ENCODE measurements around the gene RAD21L1. TPM values are rescaled to one million over a fixed set of nuclear protein-coding genes. Genes with fewer than 3 reads are reported as not detected.

Gene RAD21L1
- total and polyA plus RNA-seq, 2 of the 8 experiments (the other 6 are each of a cell fraction or from before 2014, with no cell fraction given): 0.06 to 0.26 TPM

DNA sequence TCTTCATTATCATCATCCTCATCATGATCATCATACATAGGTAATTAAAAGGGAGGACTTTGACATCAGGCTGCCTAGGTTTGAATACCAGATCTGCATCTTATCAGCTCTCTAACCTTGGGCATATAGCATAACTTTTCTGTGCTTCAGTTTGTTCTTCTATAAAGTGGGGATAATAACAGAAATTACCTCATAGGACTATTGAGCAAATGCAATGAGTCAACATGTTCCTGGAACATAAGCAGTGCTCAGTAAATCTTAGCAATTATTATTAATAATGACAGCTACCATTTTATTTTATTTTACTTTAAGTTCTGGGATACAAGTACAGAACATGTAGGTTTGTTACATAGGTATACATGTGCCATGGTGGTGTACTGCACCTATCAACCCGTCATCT is 15.3 kb upstream of the RAD21L1 start (continued):
- TF ChIP-seq, protein P1, sequence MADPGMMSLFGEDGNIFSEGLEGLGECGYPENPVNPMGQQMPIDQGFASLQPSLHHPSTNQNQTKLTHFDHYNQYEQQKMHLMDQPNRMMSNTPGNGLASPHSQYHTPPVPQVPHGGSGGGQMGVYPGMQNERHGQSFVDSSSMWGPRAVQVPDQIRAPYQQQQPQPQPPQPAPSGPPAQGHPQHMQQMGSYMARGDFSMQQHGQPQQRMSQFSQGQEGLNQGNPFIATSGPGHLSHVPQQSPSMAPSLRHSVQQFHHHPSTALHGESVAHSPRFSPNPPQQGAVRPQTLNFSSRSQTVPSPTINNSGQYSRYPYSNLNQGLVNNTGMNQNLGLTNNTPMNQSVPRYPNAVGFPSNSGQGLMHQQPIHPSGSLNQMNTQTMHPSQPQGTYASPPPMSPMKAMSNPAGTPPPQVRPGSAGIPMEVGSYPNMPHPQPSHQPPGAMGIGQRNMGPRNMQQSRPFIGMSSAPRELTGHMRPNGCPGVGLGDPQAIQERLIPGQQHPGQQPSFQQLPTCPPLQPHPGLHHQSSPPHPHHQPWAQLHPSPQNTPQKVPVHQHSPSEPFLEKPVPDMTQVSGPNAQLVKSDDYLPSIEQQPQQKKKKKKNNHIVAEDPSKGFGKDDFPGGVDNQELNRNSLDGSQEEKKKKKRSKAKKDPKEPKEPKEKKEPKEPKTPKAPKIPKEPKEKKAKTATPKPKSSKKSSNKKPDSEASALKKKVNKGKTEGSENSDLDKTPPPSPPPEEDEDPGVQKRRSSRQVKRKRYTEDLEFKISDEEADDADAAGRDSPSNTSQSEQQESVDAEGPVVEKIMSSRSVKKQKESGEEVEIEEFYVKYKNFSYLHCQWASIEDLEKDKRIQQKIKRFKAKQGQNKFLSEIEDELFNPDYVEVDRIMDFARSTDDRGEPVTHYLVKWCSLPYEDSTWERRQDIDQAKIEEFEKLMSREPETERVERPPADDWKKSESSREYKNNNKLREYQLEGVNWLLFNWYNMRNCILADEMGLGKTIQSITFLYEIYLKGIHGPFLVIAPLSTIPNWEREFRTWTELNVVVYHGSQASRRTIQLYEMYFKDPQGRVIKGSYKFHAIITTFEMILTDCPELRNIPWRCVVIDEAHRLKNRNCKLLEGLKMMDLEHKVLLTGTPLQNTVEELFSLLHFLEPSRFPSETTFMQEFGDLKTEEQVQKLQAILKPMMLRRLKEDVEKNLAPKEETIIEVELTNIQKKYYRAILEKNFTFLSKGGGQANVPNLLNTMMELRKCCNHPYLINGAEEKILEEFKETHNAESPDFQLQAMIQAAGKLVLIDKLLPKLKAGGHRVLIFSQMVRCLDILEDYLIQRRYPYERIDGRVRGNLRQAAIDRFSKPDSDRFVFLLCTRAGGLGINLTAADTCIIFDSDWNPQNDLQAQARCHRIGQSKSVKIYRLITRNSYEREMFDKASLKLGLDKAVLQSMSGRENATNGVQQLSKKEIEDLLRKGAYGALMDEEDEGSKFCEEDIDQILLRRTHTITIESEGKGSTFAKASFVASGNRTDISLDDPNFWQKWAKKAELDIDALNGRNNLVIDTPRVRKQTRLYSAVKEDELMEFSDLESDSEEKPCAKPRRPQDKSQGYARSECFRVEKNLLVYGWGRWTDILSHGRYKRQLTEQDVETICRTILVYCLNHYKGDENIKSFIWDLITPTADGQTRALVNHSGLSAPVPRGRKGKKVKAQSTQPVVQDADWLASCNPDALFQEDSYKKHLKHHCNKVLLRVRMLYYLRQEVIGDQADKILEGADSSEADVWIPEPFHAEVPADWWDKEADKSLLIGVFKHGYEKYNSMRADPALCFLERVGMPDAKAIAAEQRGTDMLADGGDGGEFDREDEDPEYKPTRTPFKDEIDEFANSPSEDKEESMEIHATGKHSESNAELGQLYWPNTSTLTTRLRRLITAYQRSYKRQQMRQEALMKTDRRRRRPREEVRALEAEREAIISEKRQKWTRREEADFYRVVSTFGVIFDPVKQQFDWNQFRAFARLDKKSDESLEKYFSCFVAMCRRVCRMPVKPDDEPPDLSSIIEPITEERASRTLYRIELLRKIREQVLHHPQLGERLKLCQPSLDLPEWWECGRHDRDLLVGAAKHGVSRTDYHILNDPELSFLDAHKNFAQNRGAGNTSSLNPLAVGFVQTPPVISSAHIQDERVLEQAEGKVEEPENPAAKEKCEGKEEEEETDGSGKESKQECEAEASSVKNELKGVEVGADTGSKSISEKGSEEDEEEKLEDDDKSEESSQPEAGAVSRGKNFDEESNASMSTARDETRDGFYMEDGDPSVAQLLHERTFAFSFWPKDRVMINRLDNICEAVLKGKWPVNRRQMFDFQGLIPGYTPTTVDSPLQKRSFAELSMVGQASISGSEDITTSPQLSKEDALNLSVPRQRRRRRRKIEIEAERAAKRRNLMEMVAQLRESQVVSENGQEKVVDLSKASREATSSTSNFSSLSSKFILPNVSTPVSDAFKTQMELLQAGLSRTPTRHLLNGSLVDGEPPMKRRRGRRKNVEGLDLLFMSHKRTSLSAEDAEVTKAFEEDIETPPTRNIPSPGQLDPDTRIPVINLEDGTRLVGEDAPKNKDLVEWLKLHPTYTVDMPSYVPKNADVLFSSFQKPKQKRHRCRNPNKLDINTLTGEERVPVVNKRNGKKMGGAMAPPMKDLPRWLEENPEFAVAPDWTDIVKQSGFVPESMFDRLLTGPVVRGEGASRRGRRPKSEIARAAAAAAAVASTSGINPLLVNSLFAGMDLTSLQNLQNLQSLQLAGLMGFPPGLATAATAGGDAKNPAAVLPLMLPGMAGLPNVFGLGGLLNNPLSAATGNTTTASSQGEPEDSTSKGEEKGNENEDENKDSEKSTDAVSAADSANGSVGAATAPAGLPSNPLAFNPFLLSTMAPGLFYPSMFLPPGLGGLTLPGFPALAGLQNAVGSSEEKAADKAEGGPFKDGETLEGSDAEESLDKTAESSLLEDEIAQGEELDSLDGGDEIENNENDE (IDR thresholded peaks at IDR 0.05; ENCODE audit: insufficient replicate concordance, low read length): no peak

Data from H1 (cell line).